ENCODE results near the gene TRIM37. TPM values are rescaled to one million over a fixed set of nuclear protein-coding genes. Genes with fewer than 3 reads are reported as not detected.
"Not testable (repeated sequence)": the region's sequence is repeated elsewhere in the genome, so short reads cannot be mapped to it uniquely, and the experiment has no call there.

Gene TRIM37, protein sequence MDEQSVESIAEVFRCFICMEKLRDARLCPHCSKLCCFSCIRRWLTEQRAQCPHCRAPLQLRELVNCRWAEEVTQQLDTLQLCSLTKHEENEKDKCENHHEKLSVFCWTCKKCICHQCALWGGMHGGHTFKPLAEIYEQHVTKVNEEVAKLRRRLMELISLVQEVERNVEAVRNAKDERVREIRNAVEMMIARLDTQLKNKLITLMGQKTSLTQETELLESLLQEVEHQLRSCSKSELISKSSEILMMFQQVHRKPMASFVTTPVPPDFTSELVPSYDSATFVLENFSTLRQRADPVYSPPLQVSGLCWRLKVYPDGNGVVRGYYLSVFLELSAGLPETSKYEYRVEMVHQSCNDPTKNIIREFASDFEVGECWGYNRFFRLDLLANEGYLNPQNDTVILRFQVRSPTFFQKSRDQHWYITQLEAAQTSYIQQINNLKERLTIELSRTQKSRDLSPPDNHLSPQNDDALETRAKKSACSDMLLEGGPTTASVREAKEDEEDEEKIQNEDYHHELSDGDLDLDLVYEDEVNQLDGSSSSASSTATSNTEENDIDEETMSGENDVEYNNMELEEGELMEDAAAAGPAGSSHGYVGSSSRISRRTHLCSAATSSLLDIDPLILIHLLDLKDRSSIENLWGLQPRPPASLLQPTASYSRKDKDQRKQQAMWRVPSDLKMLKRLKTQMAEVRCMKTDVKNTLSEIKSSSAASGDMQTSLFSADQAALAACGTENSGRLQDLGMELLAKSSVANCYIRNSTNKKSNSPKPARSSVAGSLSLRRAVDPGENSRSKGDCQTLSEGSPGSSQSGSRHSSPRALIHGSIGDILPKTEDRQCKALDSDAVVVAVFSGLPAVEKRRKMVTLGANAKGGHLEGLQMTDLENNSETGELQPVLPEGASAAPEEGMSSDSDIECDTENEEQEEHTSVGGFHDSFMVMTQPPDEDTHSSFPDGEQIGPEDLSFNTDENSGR
- 33.8 and 34.4 TPM in 2 replicates for total RNA-seq

DNA sequence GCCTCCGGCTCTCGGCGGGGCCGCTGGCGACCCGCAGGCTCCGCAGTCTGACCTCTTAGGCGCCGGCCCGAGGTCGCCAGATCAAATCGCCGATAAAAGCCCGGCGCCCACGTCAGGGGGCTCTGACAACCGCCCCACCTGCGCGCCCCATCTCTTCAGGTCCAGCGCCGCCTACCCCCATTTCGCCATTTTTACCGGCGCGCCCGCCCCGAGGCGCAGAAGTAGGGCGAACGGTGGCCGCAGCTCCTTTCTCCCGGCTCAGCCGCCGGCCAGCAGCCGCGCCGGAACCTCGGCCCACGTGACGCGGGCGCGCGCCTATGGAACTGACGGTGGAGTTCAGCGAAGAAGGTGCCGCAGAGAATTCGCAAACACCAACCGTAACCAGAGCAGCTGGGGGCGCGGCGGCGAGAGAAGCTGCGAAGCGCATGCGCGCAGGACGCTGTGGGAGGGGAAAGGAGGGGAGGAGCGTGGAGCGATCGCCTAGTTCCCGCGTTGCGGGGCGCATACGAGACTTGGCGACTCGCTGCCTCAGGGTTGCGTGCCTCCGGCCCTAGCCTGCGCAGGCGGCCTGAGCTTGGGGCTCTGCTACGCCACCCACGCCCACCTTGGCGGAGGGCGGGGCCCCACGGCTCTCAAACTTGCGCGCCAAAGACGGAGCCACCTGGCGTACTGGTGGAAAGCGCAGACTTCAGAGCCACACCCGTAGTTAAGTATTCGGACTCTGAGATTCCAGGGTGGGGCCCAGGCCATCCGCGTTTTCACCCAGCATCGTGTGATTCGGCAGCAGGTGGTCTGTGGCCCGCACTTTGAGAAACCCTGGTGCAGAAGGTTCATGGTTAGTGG lies at the start of gene TRIM37:
TSS of gene TRIM37 (minus strand) at position 418 of the 843 bp plus-strand sequence. CDS start 419 bp downstream, outside the sequence.
- peak; percentile 97 to 99 for DNase-seq (ENCODE audit: low read depth in 2 of 2)

DNA sequence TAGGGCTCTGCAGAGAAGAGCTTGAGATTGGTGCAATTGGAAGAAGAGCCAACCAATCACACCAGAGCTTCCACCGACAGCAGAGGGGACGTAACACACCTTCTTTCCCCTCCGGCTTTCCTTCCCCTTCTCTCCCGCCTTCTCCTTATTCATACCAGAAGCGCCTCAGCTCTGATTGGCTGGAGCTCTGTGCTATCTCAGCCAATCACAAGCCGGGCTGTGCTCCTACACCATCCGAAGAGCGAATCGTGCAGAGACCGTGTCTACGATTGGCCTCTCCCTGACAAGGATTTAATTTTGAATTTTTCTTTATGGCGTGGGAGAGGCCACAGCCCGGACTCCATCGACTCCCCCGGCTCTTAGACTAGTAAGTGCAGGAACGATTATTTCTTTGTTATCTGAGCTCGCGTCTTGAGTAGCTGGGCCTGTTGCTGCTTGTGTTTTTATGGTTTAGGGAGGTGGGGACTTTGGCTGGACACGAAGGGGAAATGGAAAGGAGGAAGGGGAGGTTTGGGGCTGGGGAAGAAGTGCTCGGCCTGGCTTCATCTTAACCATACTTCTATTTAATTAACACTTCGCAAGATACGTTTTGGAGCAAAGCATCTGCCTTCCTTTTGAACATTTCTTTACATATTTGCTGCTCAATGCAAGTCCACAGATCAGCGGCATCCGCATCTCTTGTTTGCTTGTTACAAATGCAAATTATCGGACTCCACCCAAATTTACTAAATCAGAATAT lies 48.9 kb upstream of the TRIM37 start, which contains the start of gene PRR11:
TSS of gene PRR11 (plus strand) at position 308 of the 739 bp plus-strand sequence. CDS start 14,007 bp downstream, outside the sequence.
- DNase-seq (ENCODE audit: low read depth in 2 of 2) = peak; percentile 100

DNA sequence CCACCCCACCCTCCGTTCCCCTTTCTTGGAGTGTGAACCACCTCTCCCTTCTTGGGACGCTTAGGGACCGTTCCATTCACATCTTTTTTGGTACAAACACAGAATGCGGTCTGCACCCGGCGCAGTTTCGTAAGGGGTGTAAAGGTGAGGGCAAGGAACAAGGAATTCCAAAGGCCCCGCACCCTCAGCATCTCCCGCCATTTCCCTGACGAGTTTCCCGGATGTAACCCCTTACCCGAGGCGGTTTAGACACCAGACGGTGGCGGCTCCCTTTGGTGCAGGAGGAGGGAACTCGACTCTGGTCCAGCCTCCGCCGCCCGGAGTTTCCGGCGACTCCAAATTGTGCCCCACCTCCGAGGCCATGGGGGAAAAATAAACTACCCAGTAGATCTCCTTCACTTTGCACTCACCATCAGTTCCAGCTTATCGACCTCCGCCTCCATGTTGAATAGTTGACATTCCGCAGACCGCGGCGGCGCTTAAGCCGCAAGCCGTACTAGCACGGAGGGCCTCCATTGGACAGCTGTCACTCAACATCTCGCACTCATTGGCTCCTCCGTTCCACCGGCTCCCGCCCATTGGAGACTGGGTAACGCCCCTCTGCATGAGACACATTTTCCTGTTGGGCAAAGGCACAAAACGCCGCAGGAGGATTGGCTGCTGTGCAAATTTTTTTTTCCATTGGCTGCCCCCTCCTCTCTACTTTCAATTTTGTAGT lies 48.2 kb upstream of the TRIM37 start, which contains the start of gene SKA2:
TSS of gene SKA2 (minus strand) at position 466 of the 718 bp plus-strand sequence. CDS start at position 443, 23 bp downstream.
- DNase-seq (ENCODE audit: low read depth in 2 of 2) = no peak

DNA sequence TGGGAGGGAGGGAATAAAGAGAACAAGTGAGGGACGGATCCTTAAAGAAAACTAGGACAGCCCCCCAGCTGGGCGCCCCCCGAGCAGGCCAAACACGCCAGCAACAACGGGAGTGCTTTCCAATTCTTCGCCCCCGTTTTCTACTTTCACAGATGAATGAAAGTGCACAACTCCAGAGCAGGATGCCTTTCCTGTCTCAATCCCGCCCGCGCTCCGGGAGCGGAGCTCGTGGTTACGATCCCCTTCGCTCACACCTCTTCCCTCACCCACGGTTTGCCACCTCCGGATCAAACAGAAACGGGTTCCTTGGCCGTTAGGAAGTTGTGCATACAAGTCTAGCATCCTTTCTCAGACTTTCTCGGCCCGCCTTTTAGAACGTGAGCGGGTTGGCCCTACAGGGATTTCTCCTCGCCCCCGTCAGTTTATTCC lies 47.6 kb upstream of the TRIM37 start:
- peak in 1 of 2 donors; percentile 55 for DNase-seq (ENCODE audit: low read depth in 2 of 2)

DNA sequence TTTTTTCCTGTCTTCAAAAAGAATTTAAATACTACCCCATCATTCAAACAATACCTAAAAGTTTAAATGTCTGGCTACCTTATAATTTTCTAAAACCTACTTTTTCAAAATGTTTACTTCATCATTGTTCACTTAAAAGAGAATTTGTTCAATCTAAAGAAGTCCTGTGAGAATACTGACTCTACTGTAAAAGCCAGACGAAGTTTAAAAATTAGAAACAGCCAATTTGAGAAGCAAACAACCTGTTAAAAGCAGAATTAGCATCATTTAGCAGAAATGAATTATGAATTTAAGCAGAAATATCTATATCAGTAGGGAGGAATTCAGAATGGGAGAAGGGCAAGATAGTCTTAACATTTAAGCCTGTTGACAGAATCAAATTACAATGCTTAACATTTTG lies 46.2 kb upstream of the TRIM37 start:
- DNase-seq (ENCODE audit: low read depth in 2 of 2) = no peak

DNA sequence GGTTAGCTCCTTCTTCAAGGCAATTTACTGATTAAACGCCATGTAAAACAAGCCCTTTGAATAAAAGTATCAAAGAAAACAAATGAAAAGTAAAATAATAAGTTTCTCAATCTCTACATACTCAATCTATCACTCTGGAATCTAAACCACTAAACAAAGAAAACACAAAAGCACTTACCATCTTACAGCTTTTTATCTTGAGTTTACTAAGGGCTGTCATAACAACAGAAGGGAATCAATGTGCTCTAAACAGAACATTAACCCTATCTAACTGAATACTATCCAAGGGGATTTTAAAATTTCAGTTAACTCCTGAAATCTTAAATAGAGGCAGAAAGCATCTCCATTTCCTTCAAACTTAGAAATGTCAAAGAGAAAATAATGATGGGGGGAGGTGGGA lies 44.9 kb upstream of the TRIM37 start:
- no peak for DNase-seq (ENCODE audit: low read depth in 2 of 2)

DNA sequence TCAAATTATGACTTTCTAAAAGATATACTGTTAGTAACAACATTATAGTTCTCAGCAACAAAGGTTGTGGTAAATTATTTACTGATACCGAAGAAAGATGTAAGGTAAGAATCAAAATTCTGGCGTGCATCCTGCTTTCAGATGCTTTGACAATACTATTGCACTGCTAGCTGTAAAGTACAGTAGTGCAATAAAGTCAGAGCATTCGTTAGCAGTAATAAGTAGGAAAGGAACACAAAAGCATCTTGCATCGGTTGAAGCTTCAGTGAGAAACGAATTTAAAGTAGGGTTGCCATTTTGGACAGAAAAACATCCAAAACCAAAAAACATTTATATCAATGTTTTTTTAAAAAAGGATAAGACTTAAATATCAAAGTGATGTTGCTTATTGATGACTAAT lies 44.3 kb upstream of the TRIM37 start:
- DNase-seq (ENCODE audit: low read depth in 2 of 2) = no peak

DNA sequence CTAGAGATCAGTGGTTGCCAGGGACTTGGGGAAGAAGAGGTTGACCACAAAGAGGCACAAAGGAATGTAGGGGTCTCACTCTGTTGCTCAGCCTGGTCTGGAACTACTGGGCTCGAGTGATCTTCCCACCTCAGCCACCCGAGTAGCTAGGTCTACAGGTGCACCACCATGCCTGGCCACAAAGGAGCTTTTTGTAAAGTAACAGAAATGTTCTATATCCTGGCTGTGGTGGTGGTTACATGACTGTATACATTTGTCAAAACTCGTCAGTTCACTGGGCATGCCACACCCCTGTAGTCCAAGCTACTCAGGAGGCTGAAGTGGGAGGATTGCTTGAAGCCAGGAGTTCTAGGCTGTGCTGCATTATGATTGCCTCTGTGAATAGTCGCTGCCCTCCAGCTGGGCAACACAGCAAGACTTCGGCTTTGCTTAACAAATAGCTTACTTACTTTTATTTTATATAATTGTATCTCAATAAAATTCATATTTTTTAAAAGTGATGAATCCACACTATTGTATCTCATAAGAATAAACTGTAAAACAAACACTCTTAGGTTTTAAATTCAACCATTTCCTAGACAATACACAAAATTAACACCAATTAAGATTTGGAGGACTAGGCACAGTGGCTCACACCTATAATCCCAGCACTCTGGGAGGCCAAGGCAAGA lies 43.3 kb upstream of the TRIM37 start:
- no peak for DNase-seq (ENCODE audit: low read depth in 2 of 2)

DNA sequence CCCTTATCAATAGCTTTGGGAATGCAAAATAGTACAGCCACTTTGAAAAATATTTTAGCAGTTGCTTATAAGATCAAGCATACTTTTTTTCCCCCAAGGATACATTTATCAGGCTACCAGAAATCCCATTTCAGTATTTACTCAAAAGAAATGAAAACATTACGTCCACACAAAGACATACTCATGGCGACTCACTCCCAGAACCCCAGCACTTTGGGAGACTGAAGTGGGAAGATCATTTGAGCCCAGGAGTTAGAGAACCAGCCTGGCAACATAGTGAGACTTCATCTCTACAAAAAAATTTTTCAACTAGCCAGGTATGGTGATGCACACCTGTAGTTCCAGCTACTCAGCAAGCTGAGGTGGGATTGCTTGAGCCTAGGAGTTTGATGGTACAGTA lies 42.4 kb upstream of the TRIM37 start:
- DNase-seq (ENCODE audit: low read depth in 2 of 2) = peak in 1 of 2 donors; percentile 12

DNA sequence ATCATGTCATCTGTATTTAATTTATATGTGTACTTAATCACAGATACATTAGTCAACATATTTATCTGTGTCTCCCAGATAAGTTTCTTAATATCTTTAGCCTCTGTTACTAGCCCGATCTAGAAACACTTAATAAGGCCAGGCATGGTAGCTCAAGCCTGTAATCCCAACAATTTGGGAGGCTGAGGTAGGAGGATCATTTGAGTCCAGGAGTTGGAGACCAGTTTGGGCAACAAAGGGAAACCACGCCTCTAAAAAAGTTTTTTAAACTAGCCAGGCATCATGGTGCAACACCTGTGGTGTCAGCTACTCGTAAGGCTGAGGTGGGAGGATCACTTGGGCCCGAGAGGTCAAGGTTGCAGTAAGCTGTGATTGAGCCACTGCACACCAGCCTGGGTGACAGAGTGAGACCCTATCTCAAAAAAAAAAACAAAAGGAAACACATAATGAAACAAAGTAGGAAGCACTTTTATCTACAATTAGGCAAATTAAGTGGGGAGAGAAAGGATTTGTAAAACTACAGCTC lies 39.0 kb upstream of the TRIM37 start:
- no peak for DNase-seq (ENCODE audit: low read depth in 2 of 2)

DNA sequence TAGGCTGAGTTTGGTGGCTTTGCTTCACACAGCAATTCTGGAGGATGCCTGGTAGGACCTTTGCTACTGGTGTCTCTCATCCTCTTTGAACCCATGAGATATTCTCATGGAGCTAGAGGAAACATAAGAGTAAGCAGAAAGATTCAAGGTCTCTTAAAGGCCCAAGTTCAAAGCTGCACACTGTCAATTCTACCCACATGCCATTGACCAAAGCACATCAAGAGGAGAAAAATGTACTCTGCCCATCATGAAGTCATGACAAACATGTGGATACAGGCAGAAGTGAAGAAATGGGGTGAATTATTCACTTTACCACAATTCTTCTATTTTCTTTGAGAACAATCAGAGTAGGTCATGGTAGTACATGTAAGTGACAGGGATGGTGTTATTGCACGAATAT lies 35.2 kb upstream of the TRIM37 start:
- no peak for DNase-seq (ENCODE audit: low read depth in 2 of 2)

DNA sequence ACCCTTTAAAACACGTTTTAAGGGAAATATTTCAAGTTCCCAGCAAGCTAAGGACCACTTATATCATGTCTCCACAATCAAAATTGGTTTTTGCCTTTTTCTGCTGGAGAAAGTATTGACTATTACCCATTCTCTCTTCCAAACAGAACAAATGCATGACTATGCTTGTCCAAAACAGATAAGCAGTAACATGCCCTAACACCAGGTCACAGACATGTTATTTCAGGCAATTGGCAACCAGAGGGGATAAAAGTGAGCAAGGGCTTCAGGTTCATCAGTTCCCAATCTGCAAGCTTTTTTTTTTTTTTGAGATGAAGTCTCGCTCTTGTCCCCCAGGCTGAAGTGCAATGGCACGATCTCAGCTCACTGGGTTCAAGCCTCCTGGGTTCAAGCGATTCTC lies 33.3 kb upstream of the TRIM37 start:
- DNase-seq (ENCODE audit: low read depth in 2 of 2) = no peak

DNA sequence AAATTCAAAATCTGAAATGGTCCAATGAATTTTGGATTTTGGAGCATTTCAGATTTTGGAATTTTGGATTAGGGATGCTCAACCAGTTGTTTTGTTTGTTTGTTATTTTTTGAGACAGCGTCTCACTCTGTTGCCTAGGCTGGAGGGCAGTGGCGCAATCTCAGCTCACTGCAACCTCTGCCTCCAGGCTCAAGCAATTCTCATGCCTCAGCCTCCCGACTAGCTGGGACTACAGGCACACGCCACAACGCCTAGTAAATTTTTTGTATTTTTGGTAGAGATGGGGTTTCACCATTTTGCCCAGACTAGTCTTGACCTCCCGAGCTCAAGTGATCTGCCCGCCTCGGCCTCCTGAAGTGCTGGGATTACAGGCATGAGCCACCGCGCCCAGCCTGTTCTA lies 31.7 kb upstream of the TRIM37 start:
- not testable (repeated sequence) for DNase-seq (ENCODE audit: low read depth in 2 of 2)

DNA sequence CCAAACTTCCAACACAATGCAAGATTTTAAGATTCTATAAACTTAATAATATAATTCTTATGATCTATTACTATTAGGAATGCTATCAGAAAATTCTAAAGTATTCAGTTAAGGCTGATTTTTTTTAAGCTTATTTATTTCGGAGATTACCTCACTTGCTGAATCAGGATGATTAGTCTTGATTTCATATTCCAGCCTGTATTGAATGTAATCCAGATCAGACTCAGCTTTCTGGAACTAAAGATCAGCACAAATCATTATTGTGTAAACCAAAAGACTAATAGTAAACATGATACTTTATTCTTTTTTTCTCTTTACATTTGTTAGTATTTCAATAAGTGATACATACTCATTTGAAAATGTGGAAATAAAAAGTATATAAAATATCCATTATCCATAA lies 24.5 kb upstream of the TRIM37 start:
- no peak for DNase-seq (ENCODE audit: low read depth in 2 of 2)

DNA sequence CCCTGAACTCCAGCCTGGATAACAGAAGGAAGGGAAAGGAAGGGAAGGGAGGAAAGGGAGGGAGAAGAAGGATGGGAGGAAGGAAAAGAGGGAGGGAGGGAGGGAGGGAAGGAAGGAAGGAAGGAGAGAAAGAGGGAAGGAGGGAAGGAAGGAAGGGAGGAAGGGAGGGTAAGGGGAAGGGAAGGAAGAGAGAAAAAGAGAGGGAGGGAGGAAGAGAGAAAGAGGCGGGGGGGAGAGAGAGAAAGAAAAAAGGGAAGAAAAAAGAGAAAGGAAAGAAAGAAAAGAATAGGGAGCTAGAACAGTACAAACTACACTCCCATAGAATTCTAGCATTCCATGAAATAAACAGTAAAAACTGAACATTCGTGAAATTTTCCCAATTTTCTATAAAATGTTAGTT lies 23.1 kb upstream of the TRIM37 start:
- no peak for DNase-seq (ENCODE audit: low read depth in 2 of 2)

DNA sequence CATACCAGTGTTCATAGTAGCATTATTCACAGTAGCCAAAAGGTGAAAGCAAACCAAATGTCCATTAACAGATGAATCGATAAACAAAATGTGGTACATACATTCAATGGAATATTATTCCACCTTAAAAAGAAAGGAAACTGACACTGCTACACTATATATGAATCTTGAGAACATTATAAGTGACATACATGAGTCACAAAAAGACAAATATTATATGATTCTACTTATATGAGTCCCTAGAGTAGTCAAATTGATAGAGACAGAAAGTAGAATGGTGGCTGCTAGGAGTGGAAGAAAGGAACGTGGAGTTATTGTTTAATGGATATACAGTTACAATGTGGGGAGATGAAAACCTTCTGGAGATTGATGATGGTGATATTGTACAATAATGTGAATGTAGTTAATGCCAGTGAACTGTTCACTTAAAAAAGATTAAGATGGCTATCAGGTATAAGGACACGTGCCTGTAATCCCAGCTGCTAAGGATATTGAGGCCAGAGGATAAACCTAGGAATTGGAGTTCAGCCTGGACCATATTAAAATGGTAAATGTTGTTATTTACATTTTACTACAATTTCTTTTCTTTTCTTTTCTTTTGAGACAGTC lies 20.2 kb upstream of the TRIM37 start:
- DNase-seq (ENCODE audit: low read depth in 2 of 2) = no peak

DNA sequence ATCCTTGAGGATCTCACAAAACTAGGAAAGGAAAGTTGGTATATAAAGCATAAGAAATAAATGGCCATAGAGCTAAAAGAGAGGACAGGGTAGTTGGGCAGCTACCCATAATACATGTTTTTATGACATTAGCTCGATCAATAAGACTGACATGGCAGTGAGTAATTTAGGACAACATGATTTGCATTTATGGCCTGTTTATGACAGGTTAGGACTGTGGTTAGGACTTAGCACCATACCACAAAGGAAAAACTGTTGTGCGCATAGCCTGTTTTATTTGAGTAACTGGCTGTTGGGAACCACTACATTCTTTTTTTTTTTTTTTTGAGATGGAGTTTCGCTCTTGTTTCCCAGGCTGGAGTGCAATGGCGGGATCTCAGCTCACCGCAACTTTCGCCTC lies 18.0 kb upstream of the TRIM37 start:
- DNase-seq (ENCODE audit: low read depth in 2 of 2) = no peak

DNA sequence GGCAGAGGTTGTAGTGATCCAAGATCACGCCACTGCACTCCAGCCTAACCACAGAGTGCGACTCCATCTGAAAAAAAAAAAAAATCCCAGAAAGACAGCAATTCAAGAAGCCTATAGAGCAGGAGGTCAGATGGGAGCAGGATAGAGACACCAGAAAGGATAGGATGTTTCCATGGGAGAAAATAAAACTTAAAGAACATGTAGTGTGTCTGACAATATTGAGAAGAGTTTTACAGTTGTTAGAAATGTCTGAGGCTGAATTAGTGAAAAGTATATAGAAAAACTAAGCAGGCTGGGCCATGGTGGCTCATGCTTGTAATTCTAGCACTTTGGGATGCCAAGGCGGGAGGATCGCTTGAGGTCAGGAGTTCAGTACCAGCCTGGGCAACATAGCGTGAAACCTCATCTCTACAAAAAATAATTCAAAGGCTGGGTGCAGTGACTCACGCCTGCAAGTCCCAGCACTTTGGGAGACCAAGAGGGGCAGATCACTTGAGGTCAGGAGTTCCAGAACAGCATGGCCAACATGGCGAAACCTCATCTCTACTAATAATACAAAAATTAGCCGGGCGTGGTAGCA lies 15.3 kb upstream of the TRIM37 start:
- no peak for DNase-seq (ENCODE audit: low read depth in 2 of 2)
